ENCODE data around the gene MACROD1.

DNA sequence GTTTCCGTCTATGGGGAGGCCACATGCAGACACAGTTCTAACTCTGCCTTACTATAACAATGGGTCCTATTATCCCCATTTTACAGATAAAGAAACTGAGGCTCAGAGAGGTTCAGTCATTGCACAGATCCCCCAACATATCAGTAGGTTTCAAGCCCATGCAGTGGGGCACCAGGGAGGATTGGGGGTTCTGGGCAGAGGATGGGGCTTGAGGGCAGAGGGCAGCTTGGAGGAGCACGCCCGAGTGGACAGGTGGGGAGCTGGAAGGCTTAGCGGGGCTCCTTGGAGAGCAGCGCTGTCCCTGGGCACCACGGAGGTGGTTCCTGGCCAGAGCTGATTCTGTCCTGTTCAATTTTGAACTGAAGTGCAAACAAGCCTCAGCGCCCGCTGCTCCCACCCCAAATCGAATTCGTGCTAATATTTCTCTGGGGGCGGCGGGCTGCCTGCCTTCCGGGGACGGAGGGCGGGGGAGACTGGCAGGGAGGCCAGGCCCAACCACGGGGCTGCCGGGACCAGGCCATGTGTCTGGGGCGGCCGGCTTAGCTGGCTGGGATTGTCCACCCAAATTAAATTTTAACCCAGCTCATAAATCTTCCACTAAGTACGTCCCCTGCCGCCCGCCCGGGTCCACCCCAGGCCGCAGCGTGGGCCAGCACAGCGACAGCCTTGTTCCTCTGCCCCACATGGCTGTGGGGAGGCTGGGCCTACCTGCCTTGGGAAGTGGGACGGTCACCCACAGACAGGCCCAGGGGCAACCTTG, 80.8 kb downstream of the MACROD1 start:
- TF ChIP-seq POLR2A (IDR thresholded peaks at IDR 0.05; ENCODE audit: extremely low read depth, insufficient read length) = no peak
- TF ChIP-seq, protein P1, sequence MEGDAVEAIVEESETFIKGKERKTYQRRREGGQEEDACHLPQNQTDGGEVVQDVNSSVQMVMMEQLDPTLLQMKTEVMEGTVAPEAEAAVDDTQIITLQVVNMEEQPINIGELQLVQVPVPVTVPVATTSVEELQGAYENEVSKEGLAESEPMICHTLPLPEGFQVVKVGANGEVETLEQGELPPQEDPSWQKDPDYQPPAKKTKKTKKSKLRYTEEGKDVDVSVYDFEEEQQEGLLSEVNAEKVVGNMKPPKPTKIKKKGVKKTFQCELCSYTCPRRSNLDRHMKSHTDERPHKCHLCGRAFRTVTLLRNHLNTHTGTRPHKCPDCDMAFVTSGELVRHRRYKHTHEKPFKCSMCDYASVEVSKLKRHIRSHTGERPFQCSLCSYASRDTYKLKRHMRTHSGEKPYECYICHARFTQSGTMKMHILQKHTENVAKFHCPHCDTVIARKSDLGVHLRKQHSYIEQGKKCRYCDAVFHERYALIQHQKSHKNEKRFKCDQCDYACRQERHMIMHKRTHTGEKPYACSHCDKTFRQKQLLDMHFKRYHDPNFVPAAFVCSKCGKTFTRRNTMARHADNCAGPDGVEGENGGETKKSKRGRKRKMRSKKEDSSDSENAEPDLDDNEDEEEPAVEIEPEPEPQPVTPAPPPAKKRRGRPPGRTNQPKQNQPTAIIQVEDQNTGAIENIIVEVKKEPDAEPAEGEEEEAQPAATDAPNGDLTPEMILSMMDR (IDR thresholded peaks at IDR 0.05; ENCODE audit: low read depth, low read length) = no peak
- TF ChIP-seq, protein P2, sequence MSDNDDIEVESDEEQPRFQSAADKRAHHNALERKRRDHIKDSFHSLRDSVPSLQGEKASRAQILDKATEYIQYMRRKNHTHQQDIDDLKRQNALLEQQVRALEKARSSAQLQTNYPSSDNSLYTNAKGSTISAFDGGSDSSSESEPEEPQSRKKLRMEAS (IDR thresholded peaks at IDR 0.05; ENCODE audit: low read depth, low read length) = no peak
